Breast epithelium (tissue), 3 donors: ENCODE results near the gene VPS41.

Experiments used
- CTCF ChIP-seq, 3 donors: fragments of 450-650 bp; IDR thresholded peaks; one replicate each; pipeline ENCODE4 v1.5.1; 2016 to 2017; ENCODE audit warnings: antibody characterized with exemption in 3 of 3, mild to moderate bottlenecking in 3 of 3, moderate library complexity in 3 of 3
- POLR2A ChIP-seq: fragments of 450-650 bp; IDR thresholded peaks from one replicate; pipeline ENCODE4 v1.6.1; 2016; ENCODE audit warnings: antibody characterized with exemption, mild to moderate bottlenecking, moderate library complexity
- POLR2AphosphoS5 ChIP-seq, 3 donors: sonication (generic); formaldehyde crosslinking; IDR thresholded peaks; one replicate each; pipeline ENCODE4 v1.6.1; 2017; ENCODE audit warnings: antibody characterized with exemption in 3 of 3

- TF ChIP-seq CTCF (IDR thresholded peaks at IDR 0.05) (no peak), POLR2A (no peak), POLR2AphosphoS5 (IDR thresholded peaks at IDR 0.05) (no peak)
Measured at GRCh38 chr7:38773430-38773829, 135.6 kb downstream of the VPS41 start.
